ENCODE data around the gene CCDC3.
"Not testable (repeated sequence)": the region's sequence is repeated elsewhere in the genome, so short reads cannot be mapped to it uniquely, and the experiment has no call there.

The CCDC3 gene

GRCh38 chr10:13001041-13001886, at the start of gene CCDC3:
CCDC3 (minus strand) TSS chr10:13001713; CDS start chr10:13001570, 143 bp downstream.
- DNase-seq (ENCODE audit: low read depth): no peak

GRCh38 chr10:13051126-13051694, 49.7 kb upstream of the CCDC3 start:
- no peak for DNase-seq (ENCODE audit: low read depth)

GRCh38 chr10:13049774-13050420, 48.4 kb upstream of the CCDC3 start:
- DNase-seq (ENCODE audit: low read depth): no peak

- no peak for DNase-seq (ENCODE audit: low read depth)
Measured at GRCh38 chr10:13048762-13049161, 47.2 kb upstream of the CCDC3 start.

DNA sequence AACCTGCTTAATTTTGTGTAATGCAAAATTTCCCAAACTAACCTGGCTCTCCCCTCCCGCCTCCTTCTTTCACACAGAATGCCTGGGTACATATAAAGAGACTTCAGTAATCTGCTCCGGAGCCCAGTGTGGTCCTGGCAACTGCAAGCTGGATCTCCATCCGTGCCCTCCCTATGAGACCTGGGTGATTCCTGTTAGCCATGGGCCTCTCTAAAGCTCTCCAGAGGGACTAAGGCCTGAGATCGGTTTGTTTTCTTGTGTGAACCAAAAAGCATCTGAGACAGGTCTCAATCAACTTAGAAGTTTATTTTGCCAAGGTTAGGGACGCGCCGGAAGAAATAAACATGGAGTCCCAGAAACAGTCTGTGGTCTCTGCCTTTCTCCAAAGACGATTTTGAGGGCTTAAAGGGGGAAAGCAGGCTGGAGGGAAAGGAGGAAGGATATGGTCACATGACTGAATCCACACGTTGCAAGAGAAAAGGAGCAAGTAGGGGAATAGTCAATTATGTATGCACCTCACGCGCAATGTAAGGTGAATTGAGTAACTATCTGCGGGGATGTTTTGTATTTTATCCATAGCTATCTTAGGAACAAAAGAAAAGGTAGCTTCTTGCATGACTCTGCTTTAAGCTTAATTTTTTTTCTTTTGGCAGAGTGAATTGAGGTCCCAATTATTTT, 46.2 kb upstream of the CCDC3 start:
- DNase-seq (ENCODE audit: low read depth): no peak

DNA sequence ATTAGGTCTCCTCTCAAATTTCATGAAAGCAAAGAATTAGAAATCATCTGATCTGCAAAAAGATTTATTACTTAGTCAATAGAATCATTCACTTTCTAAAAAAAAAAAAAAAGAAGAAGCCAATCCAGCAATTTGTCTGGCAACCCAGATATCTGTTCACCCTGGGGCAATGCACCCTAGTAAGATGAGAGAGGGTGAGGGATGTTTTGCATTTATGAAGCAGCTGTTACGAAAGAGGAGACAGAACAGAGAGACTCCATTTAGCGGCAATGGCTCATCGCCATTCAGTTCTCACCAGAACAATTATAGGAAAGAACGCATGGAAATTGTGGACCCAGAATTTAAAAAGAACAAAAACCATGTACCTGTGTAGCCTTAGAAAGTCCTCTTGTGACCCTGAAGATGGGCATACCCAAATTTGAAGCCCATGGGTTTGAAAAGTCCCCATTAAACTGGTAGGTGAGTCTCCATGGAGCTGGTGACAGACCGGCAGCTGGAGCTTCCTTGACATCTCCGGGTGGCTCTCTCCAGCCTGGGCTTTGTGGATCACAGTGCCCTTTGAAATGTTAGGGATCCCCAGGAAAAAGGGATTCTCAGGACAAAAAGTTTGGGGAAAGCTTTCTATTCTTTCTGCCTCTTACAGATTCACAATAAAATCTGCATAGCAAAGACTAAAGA, 45.5 kb upstream of the CCDC3 start:
- DNase-seq (ENCODE audit: low read depth): no peak

DNA sequence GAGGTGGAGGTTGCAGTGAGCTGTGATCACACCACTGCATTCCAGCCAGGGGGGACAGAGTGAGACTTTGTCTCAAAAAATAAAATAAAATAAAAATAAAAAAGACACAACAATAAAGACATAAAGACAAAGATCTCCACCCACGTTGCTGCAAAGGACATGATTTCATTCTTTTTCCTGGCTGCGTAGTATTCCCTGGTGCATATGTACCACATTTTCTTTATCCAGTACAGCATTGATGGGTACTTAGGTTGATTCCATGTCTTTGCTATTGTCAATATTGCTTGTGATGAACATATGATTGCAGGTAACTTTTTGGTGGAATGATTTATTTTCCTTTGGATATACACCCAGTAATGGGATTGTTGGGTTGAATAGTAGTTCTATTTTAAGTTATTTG, 42.0 kb upstream of the CCDC3 start:
- no peak for DNase-seq (ENCODE audit: low read depth)

GRCh38 chr10:13039761-13040160, 38.2 kb upstream of the CCDC3 start:
- no peak for DNase-seq (ENCODE audit: low read depth)

DNA sequence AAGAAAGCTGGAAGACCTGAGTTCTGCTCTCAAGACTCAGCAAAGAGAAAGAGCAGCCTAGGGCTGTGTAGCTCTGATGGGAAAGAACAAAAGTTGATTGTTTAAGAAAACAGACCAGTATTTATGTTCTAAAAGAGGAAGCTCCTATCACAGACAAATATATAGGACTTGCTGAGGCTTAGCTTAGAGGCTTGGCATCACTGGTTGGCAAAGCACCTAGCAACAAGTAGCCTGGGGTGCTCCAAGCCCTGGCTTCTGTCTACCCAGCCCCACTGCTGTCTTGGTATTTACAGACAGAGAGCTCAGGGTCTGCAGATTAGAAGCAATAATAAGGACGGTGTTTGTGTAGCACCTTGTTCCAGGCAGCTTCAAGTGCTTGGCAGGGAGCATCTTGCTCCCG, 36.9 kb upstream of the CCDC3 start:
- DNase-seq (ENCODE audit: low read depth): no peak

DNA sequence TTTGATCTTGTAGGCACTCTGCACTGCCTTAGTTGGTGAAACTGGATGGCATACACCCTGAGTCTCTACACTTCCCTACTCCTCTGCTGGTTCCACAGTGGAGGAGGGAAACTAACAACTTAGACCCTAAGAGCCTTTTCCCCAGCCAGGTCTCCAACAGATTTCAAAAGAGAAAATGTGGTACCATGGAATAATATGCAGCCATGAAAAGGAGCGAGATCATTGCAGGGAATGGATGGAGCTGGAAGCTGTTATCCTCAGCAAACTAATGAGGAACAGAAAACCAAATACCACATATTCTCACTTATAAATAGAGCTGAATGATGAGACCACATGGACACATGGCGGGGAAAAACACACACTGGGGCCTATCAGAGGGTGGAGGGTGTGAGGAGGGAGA, 36.3 kb upstream of the CCDC3 start:
- DNase-seq (ENCODE audit: low read depth): no peak

DNA sequence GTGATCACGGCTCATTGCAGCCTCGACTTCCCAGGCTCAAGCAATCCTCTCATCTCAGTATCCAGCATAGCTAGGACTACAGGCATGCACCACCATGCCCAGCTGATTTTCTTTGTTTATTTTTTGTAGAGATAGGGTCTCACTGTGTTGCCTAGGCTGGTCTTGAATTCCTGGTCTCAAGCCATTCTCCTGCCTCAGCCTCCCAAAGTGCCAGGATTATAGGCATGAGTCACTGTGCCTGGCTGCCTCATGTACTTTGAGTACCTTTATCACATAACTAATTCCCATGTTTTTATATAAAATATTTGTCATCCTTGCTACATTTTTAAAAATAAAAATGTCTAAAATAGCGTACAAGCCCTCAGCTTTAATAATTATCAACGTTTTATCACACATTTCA, 35.3 kb upstream of the CCDC3 start:
- no peak for DNase-seq (ENCODE audit: low read depth)

DNA sequence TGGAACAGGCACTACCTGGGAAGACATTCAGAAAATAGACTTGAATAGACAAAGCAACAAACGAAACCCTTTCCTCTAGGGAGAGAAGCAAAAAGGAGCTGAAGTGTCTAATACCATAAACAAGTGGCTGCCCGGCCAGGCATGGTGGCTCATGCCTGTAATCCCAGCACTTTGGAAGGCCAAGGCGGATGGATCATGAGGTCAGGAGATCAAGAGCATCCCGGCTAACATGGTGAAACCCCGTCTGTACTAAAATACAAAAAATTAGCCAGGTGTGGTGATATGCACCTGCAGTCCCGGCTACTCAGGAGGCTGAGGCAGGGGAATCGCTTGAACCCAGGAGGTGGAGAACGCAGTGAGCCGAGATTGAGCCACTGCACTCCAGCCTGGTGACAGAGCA, 34.2 kb upstream of the CCDC3 start:
- not testable (repeated sequence) for DNase-seq (ENCODE audit: low read depth)

GRCh38 chr10:13026873-13027272, 25.4 kb upstream of the CCDC3 start:
- DNase-seq (ENCODE audit: low read depth): no peak

- DNase-seq (ENCODE audit: low read depth): no peak
Measured at GRCh38 chr10:13023754-13024153, 22.2 kb upstream of the CCDC3 start.

DNA sequence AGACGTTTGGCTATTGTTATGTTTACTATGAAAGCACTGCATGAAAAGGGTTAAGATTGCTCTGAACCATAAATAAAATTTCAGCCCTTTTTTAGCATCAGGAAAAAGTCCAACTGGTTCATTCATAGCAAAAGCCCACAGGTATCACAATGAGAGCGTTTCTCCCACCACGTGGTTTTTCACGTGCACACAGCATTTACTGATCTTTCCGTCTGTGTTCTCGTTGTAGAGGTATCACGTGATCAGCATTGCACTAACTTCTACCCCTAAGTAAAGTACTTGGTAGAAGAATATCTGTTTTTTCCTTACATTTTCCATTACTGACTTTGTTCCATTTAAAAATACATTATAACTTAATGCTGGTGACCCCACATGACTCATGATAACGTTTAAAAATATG, 17.8 kb upstream of the CCDC3 start:
- DNase-seq (ENCODE audit: low read depth): no peak

GRCh38 chr10:13018171-13018570, 16.7 kb upstream of the CCDC3 start:
- no peak for DNase-seq (ENCODE audit: low read depth)

GRCh38 chr10:13016886-13017285, 15.4 kb upstream of the CCDC3 start:
- no peak for DNase-seq (ENCODE audit: low read depth)

GRCh38 chr10:13016426-13016825, 14.9 kb upstream of the CCDC3 start:
- no peak for DNase-seq (ENCODE audit: low read depth)

DNA sequence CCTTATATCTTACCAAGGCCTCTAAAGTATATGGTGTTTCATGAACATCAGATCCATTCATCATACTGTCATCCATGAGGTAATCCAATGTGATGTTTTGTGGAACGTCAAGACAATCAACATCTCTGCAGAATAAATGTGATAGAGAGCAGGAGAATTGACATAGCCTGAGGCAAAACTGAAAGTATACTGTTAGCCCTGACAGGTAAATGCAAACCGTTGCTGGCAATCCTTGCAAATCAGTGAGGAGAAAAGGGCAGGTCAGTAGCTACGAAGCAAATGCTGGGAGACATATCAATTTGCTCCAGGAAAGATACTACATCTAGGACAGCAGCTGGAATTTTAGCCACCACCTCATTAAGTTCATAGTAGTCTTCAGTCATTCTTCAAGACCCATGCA, 4.5 kb upstream of the CCDC3 start:
- no peak for DNase-seq (ENCODE audit: low read depth)

DNA sequence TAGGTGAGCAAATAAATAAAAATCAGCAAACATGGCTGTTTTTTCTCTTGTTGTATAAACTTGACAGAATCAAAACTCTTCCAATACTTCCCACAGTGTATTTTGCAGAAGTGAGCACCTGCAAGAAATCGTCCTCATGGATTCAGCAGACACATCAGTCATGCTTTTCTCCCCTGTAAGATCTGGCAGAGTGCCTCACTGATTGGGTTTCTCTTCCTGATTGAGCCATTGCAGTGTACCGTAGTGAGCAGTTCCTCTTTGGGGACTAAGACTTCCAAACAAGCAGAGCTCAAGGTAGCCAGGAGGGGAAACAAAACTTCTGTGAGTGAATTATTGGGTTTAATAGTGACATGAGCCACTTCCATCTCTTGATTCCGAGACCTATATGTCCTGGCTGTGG, 2.2 kb upstream of the CCDC3 start:
- DNase-seq (ENCODE audit: low read depth): no peak

DNA sequence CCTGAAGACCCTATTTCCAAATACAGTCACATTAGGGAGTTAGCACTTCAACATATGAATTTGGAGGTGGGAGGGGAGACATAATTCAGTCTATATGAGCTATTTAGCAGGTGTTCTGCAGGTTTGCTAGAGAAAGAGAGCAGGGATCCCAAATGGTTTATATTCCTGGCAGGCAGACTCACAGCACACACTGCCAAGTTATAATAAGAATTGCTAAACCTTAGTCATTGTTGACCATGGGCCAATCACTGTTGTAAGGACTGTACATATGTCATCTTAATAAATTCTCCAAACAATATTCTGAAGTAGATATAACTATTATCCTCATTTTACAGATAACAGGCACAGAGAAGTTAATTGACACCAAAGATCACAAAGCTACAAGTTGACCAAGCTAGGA, 1.5 kb upstream of the CCDC3 start:
- no peak for DNase-seq (ENCODE audit: low read depth)

- DNase-seq (ENCODE audit: low read depth): no peak
Measured at GRCh38 chr10:13001887-13002212, 337 bp upstream of the CCDC3 start.

All from stimulated activated CD8-positive, alpha-beta memory T cell treated with anti-CD3 and anti-CD28 coated beads, Interleukin-12 subunit alpha, Interleukin-12 subunit beta, amount 100 ng/mL, for 4 hours (primary cell).